Hematopoietic multipotent progenitor cell treated with erythropoietin and hydrocortisone succinate and interleukin-3 and kit ligand, for 8 days (in vitro differentiated cells): ENCODE results near the gene KCTD14.
"Not testable (repeated sequence)": the region's sequence is repeated elsewhere in the genome, so short reads cannot be mapped to it uniquely, and the experiment has no call there.

Source experiments
- DNase-seq: peaks from one replicate; pipeline ENCODE4 v3.0.0-alpha.2; 2015

The KCTD14 gene

GRCh38 chr11:78022397-78023396 lies at the start of gene KCTD14:
Gene KCTD14, minus strand, starts transcription at chr11:78023276. Its CDS starts 27 bp downstream, at chr11:78023249.
- DNase-seq: no peak

- no peak for DNase-seq
Measured at GRCh38 chr11:78072455-78072854, 49.4 kb upstream of the KCTD14 start.

DNA sequence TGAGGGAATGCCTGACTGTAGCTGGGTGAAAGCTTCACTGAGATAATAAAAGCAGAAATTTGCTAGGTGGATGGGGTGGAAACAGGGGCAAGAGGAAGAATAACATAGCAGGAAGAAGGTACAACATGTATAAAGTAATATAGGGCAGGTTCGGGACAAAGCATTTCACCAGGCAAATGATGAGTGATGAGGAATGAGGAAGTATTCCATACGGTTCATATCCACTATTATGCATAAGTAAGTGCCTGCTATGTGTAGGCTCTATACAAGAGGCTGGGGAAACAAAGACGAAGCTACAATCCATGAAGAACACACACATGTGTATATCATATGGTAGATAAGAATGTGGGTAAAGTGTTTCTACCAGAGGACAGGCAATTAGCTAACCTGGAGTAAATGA lies 48.6 kb upstream of the KCTD14 start:
- DNase-seq: no peak

DNA sequence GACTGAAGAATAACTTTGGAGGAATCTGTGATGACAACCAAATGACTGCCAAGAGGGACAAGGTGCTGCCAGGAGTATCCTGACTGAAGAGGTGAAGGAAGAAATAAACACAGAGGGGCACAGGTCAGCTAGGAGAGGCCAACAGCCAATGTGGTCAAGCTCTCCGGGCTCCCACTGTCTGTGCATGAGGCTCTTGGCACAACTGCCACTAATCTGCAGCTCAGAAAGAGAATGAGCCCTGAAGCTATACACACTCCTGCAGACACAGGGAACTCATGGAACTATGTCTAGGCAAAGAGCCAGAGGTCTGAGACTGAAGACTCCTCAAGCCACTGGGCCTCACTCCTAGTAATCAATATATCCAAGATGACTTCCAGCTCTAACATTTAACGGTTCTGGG lies 47.5 kb upstream of the KCTD14 start:
- no peak for DNase-seq

GRCh38 chr11:78069465-78069864 lies 46.4 kb upstream of the KCTD14 start:
- peak; percentile 53 for DNase-seq

DNA sequence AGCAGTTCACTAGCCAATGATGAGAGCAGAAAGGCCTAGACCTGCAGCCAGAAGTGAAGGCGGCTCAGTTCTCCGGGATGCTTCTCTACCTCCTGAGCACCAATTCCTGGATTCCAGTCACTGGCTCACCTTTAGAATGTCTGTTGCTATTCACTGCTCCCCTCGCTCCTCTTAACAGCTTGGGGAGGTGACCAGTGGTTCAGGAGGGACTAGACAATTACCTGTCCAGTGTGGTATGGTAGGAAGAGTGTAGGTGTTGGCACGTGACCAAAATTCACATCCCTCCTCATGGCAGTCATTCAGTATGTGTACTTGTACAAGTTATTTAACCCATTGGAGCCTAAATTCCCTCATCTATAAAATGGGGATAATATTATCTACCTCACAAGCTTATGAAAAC lies 44.6 kb upstream of the KCTD14 start:
- DNase-seq: no peak

GRCh38 chr11:78066471-78066870 lies 43.4 kb upstream of the KCTD14 start:
- DNase-seq: no peak

DNA sequence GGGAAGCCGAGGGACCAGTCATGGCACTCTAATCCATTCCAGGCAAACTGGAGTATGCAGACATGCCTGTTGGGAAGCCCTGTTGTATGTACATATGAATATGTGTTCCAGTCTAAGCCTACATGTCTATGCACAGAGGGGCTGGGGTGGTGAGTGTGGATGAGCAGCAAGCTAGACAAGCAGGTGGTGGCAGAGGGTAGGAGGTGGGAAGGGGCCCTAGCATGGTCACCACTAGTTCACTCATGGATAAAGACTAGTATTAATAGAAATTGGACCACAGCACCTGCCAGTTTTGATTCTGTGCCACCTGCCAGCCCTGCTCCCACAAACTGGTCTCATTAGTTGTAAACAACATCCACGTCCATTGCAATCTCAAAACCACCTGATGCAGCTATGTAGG lies 42.1 kb upstream of the KCTD14 start:
- DNase-seq: no peak

- no peak for DNase-seq
Measured at GRCh38 chr11:78063440-78064181, 40.5 kb upstream of the KCTD14 start, which contains the start of gene THRSP. Gene THRSP, plus strand, starts transcription at chr11:78063861. Its CDS starts 21 bp downstream, at chr11:78063882.

DNA sequence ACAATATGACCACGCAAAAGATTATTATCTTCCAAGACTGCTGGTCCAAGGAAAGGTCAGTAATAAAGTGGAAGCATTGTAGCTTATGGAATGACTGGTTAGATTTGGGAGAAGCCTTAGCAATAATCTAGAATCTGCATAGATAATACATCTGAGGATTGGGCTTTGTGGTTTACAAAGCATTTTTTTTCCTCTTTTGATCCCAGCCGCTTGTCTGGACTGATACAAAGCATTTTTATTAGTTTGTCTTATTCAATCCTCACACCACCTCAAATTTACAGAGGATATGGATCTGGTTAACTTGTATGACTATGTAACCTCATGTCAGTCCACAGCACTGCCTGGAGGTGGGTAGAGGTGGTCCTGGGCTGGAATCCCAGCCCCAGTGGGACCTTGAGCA lies 39.6 kb upstream of the KCTD14 start:
- no peak for DNase-seq

DNA sequence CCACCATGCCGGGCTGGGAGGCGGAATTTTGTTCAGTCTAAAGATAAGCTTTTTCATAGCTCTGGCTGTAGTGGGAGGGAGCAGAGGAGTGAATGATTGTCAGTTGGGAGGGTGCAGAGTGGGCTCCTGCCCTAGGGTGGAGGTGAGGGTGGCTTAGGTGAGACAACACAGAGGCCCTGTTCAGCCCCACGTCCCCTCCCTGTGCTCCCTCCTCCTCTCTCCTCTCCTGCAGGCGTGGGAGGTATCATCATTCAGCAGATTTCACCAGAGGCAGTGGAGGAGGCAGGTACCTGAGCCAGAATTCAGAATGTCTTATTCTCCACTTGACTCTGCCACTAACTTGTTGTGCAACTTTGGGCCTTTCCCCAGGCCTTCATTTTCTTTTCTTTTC lies 38.8 kb upstream of the KCTD14 start:
- no peak for DNase-seq

DNA sequence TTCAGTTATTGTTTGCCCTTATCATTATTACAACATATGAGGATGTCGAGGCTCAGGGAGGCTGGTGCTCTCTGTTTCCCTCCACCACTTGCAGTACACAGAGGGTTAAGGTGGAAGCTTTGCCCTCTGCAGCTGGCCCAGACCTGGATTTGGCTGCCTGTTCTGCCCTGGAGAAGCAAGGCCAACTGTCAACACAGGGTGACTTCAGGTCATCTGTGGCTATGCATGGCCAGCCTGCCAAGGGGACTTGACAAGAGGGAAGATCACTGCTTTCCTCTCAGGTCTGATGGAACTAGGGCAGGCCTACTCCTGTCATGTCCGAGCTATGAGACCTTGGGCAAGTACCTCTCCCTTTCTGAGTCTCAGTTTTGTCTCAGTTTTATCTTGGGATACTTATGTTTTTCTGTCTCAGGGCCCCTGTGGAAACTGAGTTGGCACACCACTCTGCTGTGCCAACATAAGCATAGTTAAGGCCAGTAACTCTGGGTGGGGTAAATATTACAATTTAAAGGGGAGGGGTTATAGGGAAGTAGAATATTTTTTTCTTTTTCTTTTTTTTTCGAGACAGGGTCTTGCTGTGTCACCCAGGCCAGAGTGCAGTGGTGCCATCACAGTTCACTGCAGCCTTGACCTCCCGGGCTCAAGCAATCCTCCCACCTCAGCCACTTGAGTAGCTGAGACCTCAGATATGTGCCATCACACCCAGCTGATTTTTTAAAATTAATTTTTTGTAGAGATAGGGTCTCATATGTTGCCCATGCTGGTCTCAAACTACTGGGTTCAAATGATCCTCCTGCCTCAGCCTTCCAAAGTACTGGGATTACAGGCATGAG lies 38.2 kb upstream of the KCTD14 start:
- DNase-seq: no peak

- DNase-seq: no peak
Measured at GRCh38 chr11:78060533-78060932, 37.5 kb upstream of the KCTD14 start.

GRCh38 chr11:78059749-78060328 lies 36.8 kb upstream of the KCTD14 start:
- not testable (repeated sequence) for DNase-seq

DNA sequence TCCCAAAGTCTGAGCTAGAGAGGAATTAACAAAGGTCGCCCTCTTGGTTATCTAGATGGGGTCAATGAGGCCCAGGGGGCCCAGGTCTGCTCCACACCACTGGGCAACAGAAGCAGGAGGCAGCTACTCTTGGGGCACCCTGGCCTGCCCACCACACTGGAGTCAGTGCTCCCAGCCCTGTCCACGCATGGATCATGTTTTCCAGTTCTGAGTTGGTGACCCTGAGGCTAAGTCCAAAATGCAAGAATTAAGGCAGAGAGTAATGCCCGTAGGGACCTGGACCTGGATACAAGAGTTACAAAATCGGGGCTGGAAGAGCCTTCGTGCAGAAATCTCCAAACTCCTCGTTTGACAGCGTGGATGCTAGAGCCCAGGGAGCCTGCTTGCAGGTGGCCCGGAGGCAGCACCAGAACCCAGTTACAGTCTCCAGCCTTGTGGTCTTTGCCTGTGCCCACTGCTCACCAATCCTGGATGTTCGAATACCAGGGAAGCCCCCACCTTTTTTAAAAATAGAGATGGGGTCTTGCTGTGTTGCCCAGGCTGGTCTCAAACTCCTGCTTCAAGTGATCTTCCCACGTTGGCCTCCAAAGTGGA lies 34.5 kb upstream of the KCTD14 start:
- DNase-seq: no peak

DNA sequence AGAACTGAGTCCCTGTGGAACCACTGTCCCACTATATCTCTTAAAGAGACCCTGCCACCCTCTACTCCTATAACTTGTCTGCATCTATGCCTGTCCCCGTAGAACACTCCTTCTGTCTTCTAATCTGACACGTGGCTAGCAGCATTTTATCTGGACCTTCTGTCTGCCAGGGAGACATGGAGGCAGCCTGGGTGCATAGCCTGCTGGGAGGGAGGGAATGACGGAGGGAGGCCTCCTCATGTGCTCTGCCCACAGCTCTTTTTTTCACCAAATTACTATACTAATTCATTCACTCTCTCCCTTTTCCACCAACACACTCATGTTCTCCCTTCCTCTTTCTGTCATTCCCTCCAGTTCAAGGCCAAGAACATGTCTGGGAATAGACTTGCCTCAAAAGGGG lies 33.0 kb upstream of the KCTD14 start:
- DNase-seq: peak; percentile 31

DNA sequence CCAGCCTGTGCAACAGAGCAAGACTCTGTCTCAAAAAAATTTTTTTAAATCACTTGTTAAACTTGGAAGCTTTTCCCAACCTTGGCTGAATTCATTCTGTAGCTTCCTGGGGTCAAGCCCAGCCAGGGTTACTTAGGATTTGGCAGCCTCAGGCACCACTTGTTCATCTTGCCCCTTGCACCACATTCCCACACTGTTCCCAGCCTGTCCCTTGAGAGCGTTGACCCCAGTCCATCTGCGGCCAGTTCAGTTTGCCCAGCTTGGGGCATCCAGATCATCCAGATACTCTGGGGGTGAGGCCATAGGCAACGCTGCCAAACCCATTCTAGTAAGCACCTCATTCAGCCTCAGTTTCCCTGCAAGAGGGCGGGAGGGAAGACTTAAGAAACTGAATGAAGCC lies 31.9 kb upstream of the KCTD14 start:
- DNase-seq: no peak

GRCh38 chr11:78050964-78051831 lies 28.1 kb upstream of the KCTD14 start:
- DNase-seq: no peak

GRCh38 chr11:78049348-78049747 lies 26.3 kb upstream of the KCTD14 start:
- DNase-seq: no peak

- no peak for DNase-seq
Measured at GRCh38 chr11:78048561-78048960, 25.5 kb upstream of the KCTD14 start.

- no peak for DNase-seq
Measured at GRCh38 chr11:78046486-78046854, 23.4 kb upstream of the KCTD14 start.
